Ramos (cell line): ENCODE measurements around the gene HDAC4.

Experiments
- in situ Hi-C: fragments of 300-500 bp; cut with MboI; formaldehyde crosslinking; loops from one replicate; pipeline ENCODE4 v1.14.3; 2022; ENCODE audit warnings: low sequenced_read_pairs; ENCODE audit not compliant: unreplicated experiment

The HDAC4 gene

GRCh38 chr2:239168575-239168974, 232.2 kb downstream of the HDAC4 start:
- in situ Hi-C loops = no loop called here

DNA sequence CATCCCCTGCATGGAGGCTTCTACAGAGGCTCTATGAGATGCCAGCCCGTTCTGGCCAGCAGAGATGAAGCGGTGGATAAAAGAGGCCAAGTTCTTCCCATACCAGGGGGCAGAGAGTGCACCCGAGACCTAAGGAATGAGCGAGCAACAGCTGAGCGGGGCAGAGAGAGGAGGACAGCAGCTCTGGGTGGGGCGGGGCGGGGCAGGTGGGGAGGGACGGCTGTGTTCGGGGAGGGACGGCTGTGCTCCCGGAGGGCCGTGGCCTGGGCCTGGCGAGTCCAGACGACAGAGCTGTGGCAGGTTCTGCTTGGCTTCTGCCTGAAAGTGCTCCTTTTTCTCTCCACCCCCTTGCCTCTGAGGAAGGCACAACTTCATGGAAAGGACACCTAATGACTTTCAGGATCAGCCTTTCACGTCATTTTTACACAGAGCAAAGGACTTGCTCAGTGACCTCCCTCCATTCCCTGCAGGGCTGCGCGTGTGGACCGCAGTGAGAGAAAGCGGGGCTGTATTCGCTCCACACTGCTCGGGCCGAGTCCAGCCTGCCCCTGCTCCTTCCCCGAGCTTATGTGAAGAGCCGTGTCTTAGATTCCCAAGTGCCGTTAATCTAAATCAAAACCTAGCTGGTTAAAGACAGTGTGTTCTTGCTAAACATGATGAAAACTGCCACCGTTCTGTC, 232.9 kb downstream of the HDAC4 start:
- in situ Hi-C loops = no loop called here

- in situ Hi-C loops = no loop called here
Observed at GRCh38 chr2:239167011-239167673, 233.7 kb downstream of the HDAC4 start.

- in situ Hi-C loops = no loop called here
Observed at GRCh38 chr2:239166201-239166834, 234.5 kb downstream of the HDAC4 start.

DNA sequence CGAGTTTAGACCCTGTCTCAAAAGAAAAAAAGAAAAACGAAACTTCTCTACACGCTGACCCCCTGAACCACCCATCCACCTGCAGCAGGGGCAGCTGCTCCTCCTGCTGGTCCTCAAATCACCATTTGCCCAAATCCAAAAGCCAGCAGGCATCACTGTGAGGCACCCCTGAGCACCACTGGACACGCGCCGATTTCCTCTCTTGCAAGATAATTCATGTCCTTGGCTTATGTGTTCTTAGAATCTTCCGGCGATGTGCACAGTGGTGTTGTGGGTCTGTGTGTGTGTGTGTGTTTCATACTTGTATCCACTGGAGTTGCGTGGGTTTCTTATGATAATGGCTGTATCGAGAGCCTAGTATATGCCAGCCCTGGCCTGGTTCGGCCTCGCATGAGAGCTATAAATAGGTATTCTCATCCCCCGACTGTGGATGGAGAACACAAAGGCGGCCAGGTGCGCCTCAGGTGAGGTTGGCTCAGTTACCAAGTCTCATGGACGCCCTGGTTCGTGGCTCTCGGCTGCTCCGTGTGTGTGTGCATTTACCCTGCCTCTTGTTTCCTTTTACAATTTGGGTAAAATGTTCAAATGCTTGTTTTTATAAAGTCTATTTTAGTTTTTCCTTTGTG, 235.5 kb downstream of the HDAC4 start:
- in situ Hi-C loops = no loop called here

DNA sequence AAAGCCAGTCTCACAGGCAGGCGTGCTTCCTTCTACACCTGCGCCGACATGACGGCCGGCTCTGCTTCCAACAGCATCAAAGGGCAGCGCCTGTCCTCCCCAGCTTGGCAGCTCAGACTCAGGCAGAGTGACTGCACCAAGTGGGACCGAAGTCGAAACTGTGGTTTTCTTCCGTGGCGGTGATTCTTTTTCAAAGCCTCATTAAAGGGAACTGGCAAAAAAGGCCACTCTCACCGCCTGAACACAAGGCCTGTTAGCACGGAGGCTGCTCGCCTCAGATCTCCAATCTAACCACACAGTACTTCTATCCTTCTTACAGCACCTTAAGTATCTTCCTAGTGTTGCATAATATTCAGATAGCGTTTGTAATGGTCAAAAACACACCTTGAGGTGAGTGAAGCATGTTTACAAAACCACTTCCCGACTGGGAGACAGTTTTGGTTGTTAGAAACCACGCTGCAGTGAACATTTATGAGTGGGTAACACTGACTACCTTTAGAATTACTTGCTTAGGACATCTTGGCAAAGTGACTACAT, 236.4 kb downstream of the HDAC4 start:
- in situ Hi-C loops = no loop called here

- in situ Hi-C loops = no loop called here
Observed at GRCh38 chr2:239163688-239164334, 237.0 kb downstream of the HDAC4 start.

- in situ Hi-C loops = no loop called here
Observed at GRCh38 chr2:239162976-239163687, 237.7 kb downstream of the HDAC4 start.

- in situ Hi-C loops = no loop called here
Observed at GRCh38 chr2:239162141-239162821, 238.5 kb downstream of the HDAC4 start.

- in situ Hi-C loops = no loop called here
Observed at GRCh38 chr2:239161711-239162140, 239.1 kb downstream of the HDAC4 start.

GRCh38 chr2:239160226-239161143, 240.3 kb downstream of the HDAC4 start:
- in situ Hi-C loops = no loop called here

DNA sequence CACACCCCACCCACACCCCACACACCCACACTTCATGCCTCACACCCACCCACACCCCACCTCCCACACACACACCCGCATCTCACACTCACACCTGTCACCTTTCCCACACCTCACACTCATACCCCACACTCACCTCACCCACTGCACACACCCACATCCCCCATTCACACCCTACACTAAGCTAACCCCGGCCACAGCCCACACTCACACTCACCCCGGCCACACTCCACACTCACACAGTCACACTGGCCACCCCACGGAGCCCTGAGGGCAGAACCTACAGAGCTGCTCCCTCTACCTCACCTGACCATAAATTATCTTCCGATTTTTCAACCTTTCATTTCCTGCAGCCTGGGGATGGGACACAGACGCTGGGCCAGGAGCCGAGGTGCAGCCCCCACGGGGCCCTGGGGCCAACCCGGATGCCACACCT, 241.3 kb downstream of the HDAC4 start:
- in situ Hi-C loops = no loop called here

DNA sequence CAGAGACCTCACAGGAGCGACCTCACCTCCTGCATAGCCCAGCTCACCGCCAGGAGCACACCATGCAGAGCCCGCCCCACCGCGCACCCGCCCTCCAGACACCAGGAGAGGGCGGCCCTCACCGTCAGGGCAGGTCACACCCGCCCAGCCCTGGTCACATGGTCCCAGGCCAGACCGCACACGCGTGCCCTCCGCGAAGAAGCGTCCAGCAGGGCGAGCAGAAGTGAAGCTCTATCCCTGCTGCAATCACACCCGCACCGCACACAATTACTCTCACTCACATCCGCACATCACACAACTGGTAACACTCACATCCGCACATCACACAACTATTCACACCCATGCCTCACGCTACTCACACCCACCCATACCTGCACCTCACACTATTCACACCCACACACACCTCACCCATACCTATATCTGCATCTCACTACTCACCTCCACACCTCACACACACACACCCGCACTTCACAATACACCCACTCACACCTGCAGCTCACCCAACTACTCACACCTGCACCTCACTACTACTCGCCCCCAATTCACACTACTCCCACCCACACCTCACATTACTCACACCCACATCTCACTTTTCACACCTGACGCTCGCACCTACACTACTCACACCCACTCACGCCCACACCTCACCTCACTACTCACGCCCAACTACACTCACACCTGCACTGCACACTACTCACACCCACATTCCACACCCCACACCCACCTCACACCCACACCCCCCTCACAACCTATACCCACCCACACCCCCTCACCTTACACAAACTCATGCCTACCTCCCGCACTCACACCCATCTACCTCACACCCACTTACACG, 242.0 kb downstream of the HDAC4 start:
- in situ Hi-C loops = no loop called here

- in situ Hi-C loops = no loop called here
Observed at GRCh38 chr2:239157771-239158170, 243.0 kb downstream of the HDAC4 start.

- in situ Hi-C loops = no loop called here
Observed at GRCh38 chr2:239157269-239157668, 243.6 kb downstream of the HDAC4 start.

GRCh38 chr2:239156516-239157265, 244.1 kb downstream of the HDAC4 start:
- in situ Hi-C loops = no loop called here
